Measurements from ENCODE around the gene RASD1. TPM values are rescaled to one million over a fixed set of nuclear protein-coding genes. Genes with fewer than 3 reads are reported as not detected.

Gene RASD1
- total RNA-seq, 1 donor from 2014 or later, result 45.3 TPM

GRCh38 chr17:17503566-17504130, 7.5 kb upstream of the RASD1 start:
- peak; percentile 22 for ATAC-seq
- peak; percentile 44 for DNase-seq (ENCODE audit: missing footprints)
- intact Hi-C loops (cut with DNase I), result no loop called here

GRCh38 chr17:17502741-17503565, 6.8 kb upstream of the RASD1 start:
- ATAC-seq, result no peak
- intact Hi-C loops (cut with DNase I), result no loop called here
- peak; percentile 44 for DNase-seq (ENCODE audit: missing footprints)

GRCh38 chr17:17500999-17501605, 4.9 kb upstream of the RASD1 start:
- intact Hi-C loops (cut with DNase I), result no loop called here
- peak; percentile 37 for DNase-seq (ENCODE audit: missing footprints)

GRCh38 chr17:17499402-17500145, 3.4 kb upstream of the RASD1 start:
- ATAC-seq, result no peak
- DNase-seq (ENCODE audit: missing footprints), result peak; percentile 41
- intact Hi-C loops (cut with DNase I), result loop anchor here (5.0 kb wide), 2 partner anchors 53 to 143 kb away; no protein-coding TSS in a partner anchor

More at GRCh38 chr17:17500999-17501605, 4.9 kb upstream of the RASD1 start:
- no peak for ATAC-seq

- ATAC-seq, result no peak
- DNase-seq (ENCODE audit: missing footprints), result peak; percentile 57
- intact Hi-C loops (cut with DNase I), result loop anchor here (5.0 kb wide), 2 partner anchors 54 to 144 kb away; no protein-coding TSS in a partner anchor
These were observed 2.6 kb upstream of the RASD1 start for GRCh38 chr17:17498606-17499301.

GRCh38 chr17:17497845-17498520, 1.8 kb upstream of the RASD1 start:
- ATAC-seq, result no peak
- intact Hi-C loops (cut with DNase I), result loop anchor here (5.0 kb wide), 2 partner anchors 54 to 144 kb away; no protein-coding TSS in a partner anchor
- DNase-seq (ENCODE audit: missing footprints), result peak; percentile 62

GRCh38 chr17:17497065-17497844, 1.1 kb upstream of the RASD1 start:
- DNase-seq (ENCODE audit: missing footprints), result peak; percentile 51

GRCh38 chr17:17495536-17496188, 533 bp downstream of the RASD1 start:
- peak; percentile 70 for DNase-seq (ENCODE audit: missing footprints)
- ATAC-seq, result peak; percentile 4

More at GRCh38 chr17:17497065-17497844, 1.1 kb upstream of the RASD1 start:
- intact Hi-C loops (cut with DNase I), result loop anchor here (5.0 kb wide), 2 partner anchors 55 to 145 kb away; no protein-coding TSS in a partner anchor
- ATAC-seq, result no peak

GRCh38 chr17:17494870-17495535, 1.2 kb downstream of the RASD1 start:
- intact Hi-C loops (cut with DNase I), result loop anchor here (5.0 kb wide), 2 partner anchors 57 to 147 kb away; no protein-coding TSS in a partner anchor
- peak; percentile 3 for ATAC-seq
- DNase-seq (ENCODE audit: missing footprints), result peak; percentile 79

More at GRCh38 chr17:17495536-17496188, 533 bp downstream of the RASD1 start:
- intact Hi-C loops (cut with DNase I), result loop anchor here (1.0 to 5.0 kb wide), 4 partner anchors 57 to 147 kb away; no protein-coding TSS in a partner anchor

GRCh38 chr17:17494499-17494869, 1.7 kb downstream of the RASD1 start:
- ATAC-seq (no peak), DNase-seq (ENCODE audit: missing footprints) (peak; percentile 60)
- intact Hi-C loops (cut with DNase I), result no loop called here

- ATAC-seq, result no peak
- DNase-seq (ENCODE audit: missing footprints), result peak; percentile 11
- intact Hi-C loops (cut with DNase I), result loop anchor here (2.0 kb wide), 1 partner anchor 17 kb away; the partner anchor contains the start of gene MED9
These were observed 2.2 kb downstream of the RASD1 start for GRCh38 chr17:17493986-17494466.

- DNase-seq (ENCODE audit: missing footprints), result peak; percentile 66
- ATAC-seq, result peak; percentile 8
- intact Hi-C loops (cut with DNase I), result loop anchor here (2.0 kb wide), 1 partner anchor 17 kb away; the partner anchor contains the start of gene MED9
These were observed 2.8 kb downstream of the RASD1 start for GRCh38 chr17:17493249-17493985.

- intact Hi-C loops (cut with DNase I), result loop anchor here (2.0 kb wide), 1 partner anchor 16 kb away; the partner anchor contains the start of gene MED9
- DNase-seq (ENCODE audit: missing footprints) (peak; percentile 15), ATAC-seq (no peak)
These were observed 3.6 kb downstream of the RASD1 start for GRCh38 chr17:17492571-17492970.

- ATAC-seq, result no peak
- intact Hi-C loops (cut with DNase I), result loop anchor here (2.0 kb wide), 1 partner anchor 15 kb away; the partner anchor contains the start of gene MED9
- DNase-seq (ENCODE audit: missing footprints), result peak; percentile 48
These were observed 4.1 kb downstream of the RASD1 start for GRCh38 chr17:17492085-17492484.

- intact Hi-C loops (cut with DNase I), result no loop called here
- ATAC-seq, result no peak
These were observed 4.6 kb downstream of the RASD1 start for GRCh38 chr17:17491546-17491988.

More at GRCh38 chr17:17491546-17491988, 4.6 kb downstream of the RASD1 start:
- DNase-seq (ENCODE audit: missing footprints), result peak; percentile 41

Measured in Right ventricle myocardium inferior (tissue), 1 donor.